Activated naive CD8-positive, alpha-beta T cell (primary cell): ENCODE results near the gene NPNT.

Source experiments
- H3K27ac Mint-ChIP-seq: one replicate; pipeline ENCODE4 v1.8.0; 2021; ENCODE audit warnings: mixed read lengths
- H3K27me3 Mint-ChIP-seq: one replicate; pipeline ENCODE4 v1.8.0; 2021; ENCODE audit warnings: mixed read lengths
- H3K36me3 Mint-ChIP-seq: one replicate; pipeline ENCODE4 v1.8.0; 2021; ENCODE audit warnings: mixed read lengths
- H3K4me1 Mint-ChIP-seq: one replicate; pipeline ENCODE4 v1.8.0; 2021; ENCODE audit warnings: low read depth, mixed read lengths
- H3K4me3 Mint-ChIP-seq: one replicate; pipeline ENCODE4 v1.8.0; 2021; ENCODE audit warnings: mild to moderate bottlenecking, mixed read lengths
- H3K9me3 Mint-ChIP-seq: one replicate; pipeline ENCODE4 v1.8.0; 2021; ENCODE audit warnings: low read depth, mixed read lengths

The NPNT gene

GRCh38 chr4:106010761-106011160, 115.5 kb downstream of the NPNT start:
- Mint-ChIP-seq H3K36me3 (peaks cover 19% of the 10 kb centered on the region), H3K4me3 (no peak overlapping the region), H3K9me3 (peaks cover 51% of the 10 kb centered on the region), H3K4me1 (no peaks in the 10 kb centered on the region), H3K27me3 (no peaks in the 10 kb centered on the region), H3K27ac (no peak overlapping the region)

GRCh38 chr4:106011387-106011786, 116.1 kb downstream of the NPNT start:
- no peak overlapping the region for H3K4me3 Mint-ChIP-seq
- peaks cover 19% of the 10 kb centered on the region for H3K36me3 Mint-ChIP-seq
- H3K27me3 Mint-ChIP-seq: no peaks in the 10 kb centered on the region
- no peaks in the 10 kb centered on the region for H3K4me1 Mint-ChIP-seq
- H3K27ac Mint-ChIP-seq: no peak overlapping the region
- peaks cover 51% of the 10 kb centered on the region for H3K9me3 Mint-ChIP-seq

GRCh38 chr4:106017975-106018374, 122.7 kb downstream of the NPNT start:
- no peak overlapping the region for H3K4me3 Mint-ChIP-seq
- no peak overlapping the region for H3K27ac Mint-ChIP-seq
- peaks cover 10% of the 10 kb centered on the region for H3K36me3 Mint-ChIP-seq
- H3K9me3 Mint-ChIP-seq: peaks cover 19% of the 10 kb centered on the region
- H3K4me1 Mint-ChIP-seq: no peaks in the 10 kb centered on the region
- no peaks in the 10 kb centered on the region for H3K27me3 Mint-ChIP-seq

- H3K27ac Mint-ChIP-seq: no peak overlapping the region
- no peaks in the 10 kb centered on the region for H3K27me3 Mint-ChIP-seq
- H3K4me1 Mint-ChIP-seq: no peaks in the 10 kb centered on the region
- no peak overlapping the region for H3K4me3 Mint-ChIP-seq
- peaks cover 6% of the 10 kb centered on the region for H3K36me3 Mint-ChIP-seq
- peaks cover 7% of the 10 kb centered on the region for H3K9me3 Mint-ChIP-seq
Measured at GRCh38 chr4:106019771-106020170, 124.5 kb downstream of the NPNT start.
